ENCODE data around the gene P2RX6. TPM values are rescaled to one million over a fixed set of nuclear protein-coding genes. Genes with fewer than 3 reads are reported as not detected.
A peak's percentile ranks its signal among the peaks of the same experiment; 100 is the strongest.

P2RX6 gene
- total and polyA plus RNA-seq, 12 donors = 0.07 to 7.7 (median 3.2) TPM

DNA sequence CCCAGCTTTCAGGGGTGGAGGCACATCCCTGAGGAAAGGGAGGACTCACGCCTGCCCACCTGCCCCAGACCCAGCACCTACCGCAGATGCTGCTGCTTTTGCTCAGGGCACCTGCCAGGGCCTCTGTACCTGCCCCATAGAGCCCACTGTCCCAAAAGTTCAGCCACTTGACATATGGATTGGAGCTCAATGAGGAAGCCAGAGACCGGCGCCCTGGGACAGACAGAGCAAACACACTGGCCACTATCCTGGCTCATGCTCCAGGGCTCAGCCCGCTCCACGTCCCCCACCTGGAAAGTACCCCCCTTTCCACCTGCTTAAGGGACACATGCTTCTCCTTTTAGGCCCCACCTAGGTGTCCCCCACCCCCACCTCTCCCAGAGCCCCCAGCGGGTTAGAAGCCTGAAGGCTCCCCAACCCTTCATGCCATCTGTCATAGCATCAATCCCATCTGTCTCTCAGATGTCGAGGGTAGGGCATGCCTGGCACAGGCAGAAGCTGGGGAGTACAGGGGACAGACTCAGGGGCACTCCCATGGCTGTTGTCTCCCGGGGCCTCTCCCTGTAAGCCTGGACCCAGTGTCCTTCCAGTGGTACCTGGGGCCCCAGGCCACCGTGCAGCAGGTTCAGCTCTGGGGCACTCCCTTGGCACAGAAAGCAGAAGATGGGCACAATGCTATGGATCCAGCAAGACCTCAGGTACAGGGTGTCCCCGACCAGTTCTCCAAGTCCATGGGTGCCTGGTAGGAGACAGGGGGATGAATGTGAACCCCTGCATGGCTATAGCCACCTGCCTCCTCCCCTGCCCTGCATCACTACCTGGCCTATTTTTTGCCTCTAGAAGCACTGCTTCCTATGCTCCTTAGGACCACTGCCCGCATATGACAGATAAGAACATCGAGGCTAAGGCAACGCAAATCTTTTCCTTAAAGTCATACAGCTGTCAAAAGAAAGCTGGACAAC lies 2.2 kb upstream of the P2RX6 start:
- ATAC-seq (no peak), DNase-seq (no peak)
- intact Hi-C loops (cut with DNase I) = loop anchor here in 1 of 10 donors (10.0 kb wide), 1 partner anchor 98 kb away; the partner anchor contains the start of gene CRKL
- H3K4me1 ChIP-seq = peaks cover 11 to 26% (median 20%) of the 10 kb centered on the region in 9 donors
- H3K4me3 ChIP-seq = no peak overlapping the region
- TF ChIP-seq, protein P1, sequence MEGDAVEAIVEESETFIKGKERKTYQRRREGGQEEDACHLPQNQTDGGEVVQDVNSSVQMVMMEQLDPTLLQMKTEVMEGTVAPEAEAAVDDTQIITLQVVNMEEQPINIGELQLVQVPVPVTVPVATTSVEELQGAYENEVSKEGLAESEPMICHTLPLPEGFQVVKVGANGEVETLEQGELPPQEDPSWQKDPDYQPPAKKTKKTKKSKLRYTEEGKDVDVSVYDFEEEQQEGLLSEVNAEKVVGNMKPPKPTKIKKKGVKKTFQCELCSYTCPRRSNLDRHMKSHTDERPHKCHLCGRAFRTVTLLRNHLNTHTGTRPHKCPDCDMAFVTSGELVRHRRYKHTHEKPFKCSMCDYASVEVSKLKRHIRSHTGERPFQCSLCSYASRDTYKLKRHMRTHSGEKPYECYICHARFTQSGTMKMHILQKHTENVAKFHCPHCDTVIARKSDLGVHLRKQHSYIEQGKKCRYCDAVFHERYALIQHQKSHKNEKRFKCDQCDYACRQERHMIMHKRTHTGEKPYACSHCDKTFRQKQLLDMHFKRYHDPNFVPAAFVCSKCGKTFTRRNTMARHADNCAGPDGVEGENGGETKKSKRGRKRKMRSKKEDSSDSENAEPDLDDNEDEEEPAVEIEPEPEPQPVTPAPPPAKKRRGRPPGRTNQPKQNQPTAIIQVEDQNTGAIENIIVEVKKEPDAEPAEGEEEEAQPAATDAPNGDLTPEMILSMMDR (IDR thresholded peaks at IDR 0.05) = no peak
- no peaks in the 10 kb centered on the region for H3K27me3 ChIP-seq
- peak overlapping the region in 1 of 10 donors; percentile 72 for H3K27ac ChIP-seq
- 80 to 82% methylated on average over 14 of the region's 14 CpGs for WGBS, 2 donors
- peaks cover 0 to 8% (median 0%) of the 10 kb centered on the region in 9 donors for H3K36me3 ChIP-seq
- H3K9me3 ChIP-seq = no peaks in the 10 kb centered on the region

DNA sequence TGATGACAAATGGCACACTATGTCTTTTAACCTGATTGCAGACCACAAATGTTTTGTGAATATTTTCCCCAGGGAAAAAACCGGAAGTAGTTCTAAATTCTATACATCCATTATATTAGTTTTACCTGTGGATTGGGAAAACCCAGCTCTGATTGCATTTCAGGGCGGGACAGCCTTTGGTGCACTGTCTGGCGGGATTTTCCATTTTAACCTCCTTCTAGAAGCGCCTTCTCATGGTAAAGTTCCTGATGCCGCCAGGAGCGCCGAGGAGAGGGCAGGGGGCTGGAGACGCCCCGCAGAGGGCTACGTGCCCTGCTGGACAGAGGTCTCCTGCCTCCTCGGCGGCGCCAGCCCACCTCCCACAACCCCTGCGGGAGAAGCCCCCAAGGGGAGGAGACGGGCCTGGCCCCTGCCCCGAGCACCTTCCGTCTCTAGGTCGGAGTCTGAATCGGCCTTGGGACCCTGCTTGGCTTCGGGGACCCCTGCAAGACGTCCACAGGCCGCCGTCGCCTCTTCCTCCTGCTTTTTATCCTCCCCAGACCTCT lies 1.2 kb upstream of the P2RX6 start:
- Histone ChIP-seq H3K27ac (peak overlapping the region in 9 of 10 donors; percentile 49 to 86 (median 69)), H3K4me1 (peaks cover 11 to 26% (median 20%) of the 10 kb centered on the region in 9 donors), H3K36me3 (peaks cover 0 to 1% (median 0%) of the 10 kb centered on the region in 9 donors), H3K4me3 (peak overlapping the region; percentile 40 to 63 (median 58)), H3K27me3 (no peaks in the 10 kb centered on the region), H3K9me3 (no peaks in the 10 kb centered on the region)
- TF ChIP-seq, protein P1 (IDR thresholded peaks at IDR 0.05) = no peak
- ATAC-seq (peak in 5 of 8 donors; percentile 1 to 7 (median 2)), DNase-seq (no peak)
- 10% methylated on average over 24 of the region's 24 CpGs for WGBS, 2 donors
- intact Hi-C loops (cut with DNase I) = loop anchor here in 1 of 10 donors (10.0 kb wide), 1 partner anchor 99 kb away; the partner anchor contains the start of gene CRKL

DNA sequence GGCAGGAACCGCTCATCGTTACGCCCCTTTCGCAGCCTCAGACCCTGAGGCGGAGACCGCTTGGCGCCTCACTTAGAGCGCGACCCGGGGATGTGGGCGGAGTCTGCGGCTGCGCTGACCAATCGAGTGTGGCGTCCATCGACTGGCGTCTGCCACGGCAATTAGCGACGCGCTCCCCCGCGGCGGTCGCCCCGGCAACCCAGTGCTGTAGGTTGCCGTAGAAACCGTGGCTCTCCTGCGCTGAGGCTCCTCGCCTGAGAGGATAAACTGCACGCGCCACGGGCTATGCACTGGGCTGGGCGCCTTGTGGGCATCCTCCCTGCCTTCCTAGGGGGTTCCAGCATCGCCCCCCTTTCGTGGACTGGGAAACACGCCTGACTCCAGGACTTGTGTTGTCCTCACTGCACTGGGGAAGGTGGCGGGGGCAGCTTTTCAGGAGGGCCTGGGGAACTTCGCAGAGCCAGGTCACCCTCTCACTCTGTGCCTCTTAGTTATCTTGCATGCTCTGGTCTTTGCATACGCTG lies 701 bp upstream of the P2RX6 start:
- intact Hi-C loops (cut with DNase I) = loop anchor here in 1 of 10 donors (10.0 kb wide), 1 partner anchor 99 kb away; the partner anchor contains the start of gene CRKL
- H3K27ac ChIP-seq = peak overlapping the region in 9 of 10 donors; percentile 49 to 86 (median 70)
- ATAC-seq = peak; percentile 89 to 97 (median 94)

More for the DNA sequence above, 701 bp upstream of the P2RX6 start:
- Histone ChIP-seq H3K4me1 (peaks cover 11 to 26% (median 20%) of the 10 kb centered on the region in 9 donors), H3K27me3 (no peaks in the 10 kb centered on the region), H3K36me3 (no peaks in the 10 kb centered on the region), H3K9me3 (no peaks in the 10 kb centered on the region), H3K4me3 (peak overlapping the region; percentile 40 to 63 (median 58))
- TF ChIP-seq, protein P1 (IDR thresholded peaks at IDR 0.05) = no peak
- 1% methylated on average over 40 of the region's 40 CpGs for WGBS, 2 donors
- peak; percentile 91 to 92 for DNase-seq

Measured in heart right ventricle (tissue), 16 donors.